HepG2 (cell line): ENCODE measurements around the gene PRM3. TPM values are rescaled to one million over a fixed set of nuclear protein-coding genes. Genes with fewer than 3 reads are reported as not detected.
A peak's percentile ranks its signal among the peaks of the same experiment; 100 is the strongest.

Experiments
- FOXM1 ChIP-seq: sonication (generic); formaldehyde crosslinking; IDR thresholded peaks from 2 replicates; pipeline ENCODE4 v1.5.0; 2020; ENCODE audit warnings: missing genetic modification reagents
- GPBP1L1 ChIP-seq: sonication (generic); formaldehyde crosslinking; IDR thresholded peaks from 2 replicates; pipeline ENCODE4 v1.5.0; 2020; ENCODE audit warnings: mild to moderate bottlenecking, missing genetic modification reagents
- MYPOP ChIP-seq: sonication (generic); formaldehyde crosslinking; IDR thresholded peaks from 2 replicates; pipeline ENCODE4 v1.8.1; 2023; ENCODE audit warnings: mild to moderate bottlenecking, moderate library complexity, missing genetic modification reagents
- ONECUT2 ChIP-seq: sonication (generic); formaldehyde crosslinking; IDR thresholded peaks from 2 replicates; pipeline ENCODE4 v1.4.0; 2020; ENCODE audit warnings: missing genetic modification reagents
- PATZ1 ChIP-seq: sonication (generic); formaldehyde crosslinking; IDR thresholded peaks from 2 replicates; pipeline ENCODE4 v1.4.0; 2020; ENCODE audit warnings: missing genetic modification reagents
- PHF5A ChIP-seq: IDR thresholded peaks from one replicate; pipeline ENCODE4 v1.6.1; 2018; ENCODE audit warnings: low read depth, missing genetic modification reagents; ENCODE audit not compliant: unreplicated experiment
- PHF8 ChIP-seq: sonication (generic); formaldehyde crosslinking; IDR thresholded peaks from 2 replicates; pipeline ENCODE4 v1.5.0; 2020; ENCODE audit warnings: missing genetic modification reagents
- SP5 ChIP-seq: IDR thresholded peaks from 2 replicates; pipeline ENCODE4 v1.6.1; 2016; ENCODE audit warnings: low read depth, borderline replicate concordance
- TEAD2 ChIP-seq: sonication (generic); formaldehyde crosslinking; IDR thresholded peaks from 2 replicates; pipeline ENCODE4 v1.9.0; 2021; ENCODE audit warnings: missing genetic modification reagents
- THAP8 ChIP-seq: sonication (generic); formaldehyde crosslinking; IDR thresholded peaks from 2 replicates; pipeline ENCODE4 v1.5.1; 2020; ENCODE audit warnings: missing genetic modification reagents, mild to moderate bottlenecking, borderline replicate concordance
- TIGD3 ChIP-seq: sonication (generic); formaldehyde crosslinking; IDR thresholded peaks from 2 replicates; pipeline ENCODE4 v1.5.1; 2020; ENCODE audit warnings: mild to moderate bottlenecking, missing genetic modification reagents, borderline replicate concordance
- ZFP37 ChIP-seq: sonication (generic); formaldehyde crosslinking; IDR thresholded peaks from 2 replicates; pipeline ENCODE4 v1.4.0; 2020; ENCODE audit warnings: missing genetic modification reagents, borderline replicate concordance
- ZNF18 ChIP-seq: sonication (generic); formaldehyde crosslinking; IDR thresholded peaks from 2 replicates; pipeline ENCODE4 v1.8.0; 2022; ENCODE audit warnings: mild to moderate bottlenecking, missing genetic modification reagents; ENCODE audit not compliant: insufficient replicate concordance
- ZNF576 ChIP-seq: sonication (generic); formaldehyde crosslinking; IDR thresholded peaks from 2 replicates; pipeline ENCODE4 v1.4.0; 2020; ENCODE audit warnings: mild to moderate bottlenecking, missing genetic modification reagents
- ZNF597 ChIP-seq: sonication (generic); formaldehyde crosslinking; IDR thresholded peaks from 2 replicates; pipeline ENCODE4 v1.5.0; 2020; ENCODE audit warnings: missing genetic modification reagents
- ZNF777 ChIP-seq: sonication (generic); formaldehyde crosslinking; IDR thresholded peaks from 2 replicates; pipeline ENCODE4 v1.4.0; 2020; ENCODE audit warnings: missing genetic modification reagents
- ZZZ3 ChIP-seq: sonication (generic); formaldehyde crosslinking; IDR thresholded peaks from 2 replicates; pipeline ENCODE4 v1.4.0; 2020; ENCODE audit warnings: missing genetic modification reagents, mild to moderate bottlenecking, borderline replicate concordance
- polyA plus RNA-seq, 8 experiments: library from polyadenylated mRNA; depleted of rRNA in 3 of 8; stranded (reverse) in 7 of 8; unstranded in 1 of 8; fragments of >200 nt; fragmentation: Illumina TruSeq in 4 of 8; extraction: Trizol in 4 of 8; gene quantifications; 2 replicates each; pipeline versions ENCODE4 v1.2.1 to v1.2.3, GENCODE V29; 2011 to 2016; ENCODE audit warnings: low read depth in 4 of 8, missing spikeins in 1 of 8, mixed read lengths in 1 of 8; ENCODE audit not compliant: insufficient read depth in 1 of 8
- total RNA-seq, 5 experiments: library from RNA; depleted of rRNA; stranded (reverse); fragments of >200 nt; fragmentation: Illumina TruSeq; extraction: Trizol; gene quantifications; 2 replicates each; pipeline ENCODE4 v1.2.3, GENCODE V29; 2016; ENCODE audit warnings: low read depth in 1 of 5

The PRM3 gene
- total and polyA plus RNA-seq, 2 of the 13 experiments (the other 11 are each of a cell fraction or from before 2014, with no cell fraction given): not detected

GRCh38 chr16:11255737-11256660 lies 17.4 kb downstream of the PRM3 start, which contains the start of gene SOCS1 (continued):
- peak; percentile 29 for TF ChIP-seq ZNF18 (CRISPR knock-in tag)
- peak; percentile 92 for TF ChIP-seq PATZ1 (CRISPR knock-in tag)
- TF ChIP-seq ONECUT2 (CRISPR knock-in tag): 0 out of 2 replicates have a peak, but pooled peaks have one; percentile 22
- TF ChIP-seq MYPOP (CRISPR knock-in tag): peak; percentile 70; the same call in 1 of the 2 replicates
- peak; percentile 96 for TF ChIP-seq THAP8
- TF ChIP-seq PHF5A (CRISPR knock-in tag): peak; percentile 65
- TF ChIP-seq TIGD3 (CRISPR knock-in tag): peak; percentile 57; the same call in 1 of the 2 replicates
- no peak for TF ChIP-seq FOXM1
- no peak for TF ChIP-seq GPBP1L1 (CRISPR knock-in tag)
- TF ChIP-seq TEAD2 (CRISPR knock-in tag): peak; percentile 72
- TF ChIP-seq ZNF597 (CRISPR knock-in tag): no peak
- TF ChIP-seq ZFP37 (CRISPR knock-in tag): 0 out of 2 replicates have a peak, but pooled peaks have one; percentile 85
- peak; percentile 86 for TF ChIP-seq ZNF777 (CRISPR knock-in tag)
- peak; percentile 91 for TF ChIP-seq PHF8 (CRISPR knock-in tag)
- TF ChIP-seq ZNF576 (CRISPR knock-in tag): peak; percentile 39; the same call in 1 of the 2 replicates
- TF ChIP-seq ZZZ3 (CRISPR knock-in tag): 0 out of 2 replicates have a peak, but pooled peaks have one; percentile 4
- peak; percentile 50; the same call in 1 of the 2 replicates for TF ChIP-seq SP5 (CRISPR knock-in tag)
